Measurements from ENCODE around the gene MARF1. TPM values are rescaled to one million over a fixed set of nuclear protein-coding genes. Genes with fewer than 3 reads are reported as not detected.

Gene MARF1
- polyA plus RNA-seq, 1 experiment = 25.2 TPM

- TF ChIP-seq, protein P1, sequence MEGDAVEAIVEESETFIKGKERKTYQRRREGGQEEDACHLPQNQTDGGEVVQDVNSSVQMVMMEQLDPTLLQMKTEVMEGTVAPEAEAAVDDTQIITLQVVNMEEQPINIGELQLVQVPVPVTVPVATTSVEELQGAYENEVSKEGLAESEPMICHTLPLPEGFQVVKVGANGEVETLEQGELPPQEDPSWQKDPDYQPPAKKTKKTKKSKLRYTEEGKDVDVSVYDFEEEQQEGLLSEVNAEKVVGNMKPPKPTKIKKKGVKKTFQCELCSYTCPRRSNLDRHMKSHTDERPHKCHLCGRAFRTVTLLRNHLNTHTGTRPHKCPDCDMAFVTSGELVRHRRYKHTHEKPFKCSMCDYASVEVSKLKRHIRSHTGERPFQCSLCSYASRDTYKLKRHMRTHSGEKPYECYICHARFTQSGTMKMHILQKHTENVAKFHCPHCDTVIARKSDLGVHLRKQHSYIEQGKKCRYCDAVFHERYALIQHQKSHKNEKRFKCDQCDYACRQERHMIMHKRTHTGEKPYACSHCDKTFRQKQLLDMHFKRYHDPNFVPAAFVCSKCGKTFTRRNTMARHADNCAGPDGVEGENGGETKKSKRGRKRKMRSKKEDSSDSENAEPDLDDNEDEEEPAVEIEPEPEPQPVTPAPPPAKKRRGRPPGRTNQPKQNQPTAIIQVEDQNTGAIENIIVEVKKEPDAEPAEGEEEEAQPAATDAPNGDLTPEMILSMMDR (IDR thresholded peaks at IDR 0.05; ENCODE audit: insufficient read depth, low read depth, low read length) = no peak
- CTCF ChIA-PET = no interaction called here
- H3K27me3 ChIP-seq (ENCODE audit: control insufficient read depth, insufficient read depth, low read length) = no peaks in the 10 kb centered on the region
Observed at GRCh38 chr16:15545544-15545943, 97.4 kb downstream of the MARF1 start.

GRCh38 chr16:15544405-15544804 is 98.5 kb downstream of the MARF1 start:
- POLR2A ChIA-PET = no interaction called here
- CTCF ChIA-PET = interaction anchor here (0.7 to 1.1 kb wide), 2 partner anchors 12 to 29 kb away, joined by 3 read pairs; no protein-coding TSS in a partner anchor
- no peaks in the 10 kb centered on the region; the same call in 1 of the 2 replicates for H3K36me3 ChIP-seq (ENCODE audit: control insufficient read depth, insufficient read depth, low read length)
- H3K4me3 ChIP-seq (ENCODE audit: low read depth, low read length) = no peak overlapping the region
- TF ChIP-seq, protein P1 (IDR thresholded peaks at IDR 0.05; ENCODE audit: insufficient read depth, low read depth, low read length) = no peak
- no peaks in the 10 kb centered on the region for H3K27me3 ChIP-seq (ENCODE audit: control insufficient read depth, insufficient read depth, low read length)
- no peak for DNase-seq (ENCODE audit: low read depth)

More at GRCh38 chr16:15545544-15545943, 97.4 kb downstream of the MARF1 start:
- no peak overlapping the region for H3K4me3 ChIP-seq (ENCODE audit: low read depth, low read length)
- no peak for DNase-seq (ENCODE audit: low read depth)
- POLR2A ChIA-PET = no interaction called here
- no peaks in the 10 kb centered on the region; the same call in 1 of the 2 replicates for H3K36me3 ChIP-seq (ENCODE audit: control insufficient read depth, insufficient read depth, low read length)

Other genes starting within 250 kb of the MARF1 start
- gene MPV17L, start 247.4 kb downstream of the MARF1 start, polyA plus RNA-seq (2011; rRNA removed) = 0.38 and 0.42 TPM in 2 replicates
- gene BMERB1, start 208.6 kb downstream of the MARF1 start, polyA plus RNA-seq (2011; rRNA removed) = 43.3 and 72.8 TPM in 2 replicates
- 22.9 and 25.6 TPM in 2 replicates for gene NDE1, start 7.1 kb upstream of the MARF1 start, polyA plus RNA-seq (2011; rRNA removed)
- 0.11 and 0.27 TPM in 2 replicates for gene MYH11, start 213.9 kb upstream of the MARF1 start, polyA plus RNA-seq (2011; rRNA removed)
- gene CEP20, start 245.4 kb upstream of the MARF1 start, polyA plus RNA-seq (2011; rRNA removed) = 23.6 and 41.2 TPM in 2 replicates

Data from BJ (cell line).